IMR-90 (cell line): ENCODE measurements around the gene CMTR1. TPM values are rescaled to one million over a fixed set of nuclear protein-coding genes. Genes with fewer than 3 reads are reported as not detected.

Experiments
- ATAC-seq: fragments of 200-7000 bp; cut with Tn5 transposase; 2 replicates; pipeline ENCODE4 v1.9.1; 2020; ENCODE audit warnings: low read depth, mild to moderate bottlenecking, moderate library complexity
- BruUV-seq: library from RNA; stranded (reverse); fragments of 400-500 nt; replicated peaks from 2 replicates; lab custom pipeline; 2021; lab: Mats Ljungman, UMichigan
- CTCF ChIA-PET: fragments of 300-600 bp; formaldehyde crosslinking; extraction: SDS; loops from one replicate; lab custom pipeline; 2021; ENCODE audit warnings: antibody characterized with exemption; lab: Yijun Ruan, JAX
- POLR2A ChIA-PET: fragments of 300-600 bp; sonication (Branson Sonifier 250); formaldehyde crosslinking; loops from one replicate; lab custom pipeline; 2022; ENCODE audit warnings: antibody characterized with exemption; ENCODE audit not compliant: unreplicated experiment; lab: Charles Lee
- DNase-seq: peaks from one replicate; pipeline ENCODE4 v3.0.0; 2013
- H2AFZ ChIP-seq: replicated peaks from 2 replicates; pipeline ENCODE3; 2013; ENCODE audit warnings: low read length, mild to moderate bottlenecking; ENCODE audit not compliant: poor library complexity
- H2AK5ac ChIP-seq: 2 replicates; pipeline ENCODE4 v1.6.1; 2013; ENCODE audit warnings: low read depth, low read length, inconsistent platforms
- H2AK9ac ChIP-seq: replicated peaks from 2 replicates; pipeline ENCODE3; 2013; ENCODE audit warnings: mild to moderate bottlenecking, low read depth, low read length, moderate library complexity; ENCODE audit not compliant: poor library complexity
- H2BK120ac ChIP-seq: 2 replicates; pipeline ENCODE4 v1.6.1; 2013; ENCODE audit warnings: low read depth, low read length, inconsistent platforms
- H2BK15ac ChIP-seq: 3 replicates; pipeline ENCODE4 v1.6.1; 2013; ENCODE audit warnings: low read depth, low read length, inconsistent platforms
- H2BK20ac ChIP-seq: 2 replicates; pipeline ENCODE4 v1.6.1; 2013; ENCODE audit warnings: low read depth, mild to moderate bottlenecking, inconsistent platforms, low read length, moderate library complexity
- H2BK5ac ChIP-seq: 2 replicates; pipeline ENCODE4 v1.6.1; 2013; ENCODE audit warnings: mild to moderate bottlenecking, low read depth, low read length, inconsistent platforms; ENCODE audit not compliant: poor library complexity, severe bottlenecking
- H3K14ac ChIP-seq: replicated peaks from 2 replicates; pipeline ENCODE4 v1.6.1; 2013; ENCODE audit warnings: low read depth, low read length, inconsistent platforms
- H3K18ac ChIP-seq: 2 replicates; pipeline ENCODE4 v1.6.1; 2013; ENCODE audit warnings: low read depth, low read length, control low read depth
- H3K23ac ChIP-seq: 2 replicates; pipeline ENCODE4 v1.6.1; 2013; ENCODE audit warnings: low read depth, low read length, inconsistent platforms
- H3K27ac ChIP-seq: 2 replicates; pipeline ENCODE4 v1.5.1; 2013; ENCODE audit warnings: mild to moderate bottlenecking, control low read depth, low read length; ENCODE audit not compliant: insufficient read depth
- H3K27me3 ChIP-seq: 2 replicates; pipeline ENCODE4 v1.6.1; 2013; ENCODE audit warnings: low read length; ENCODE audit not compliant: control insufficient read depth, insufficient read depth
- H3K36me3 ChIP-seq: 2 replicates; pipeline ENCODE4 v1.6.1; 2013; ENCODE audit warnings: low read length, mixed read lengths; ENCODE audit not compliant: control insufficient read depth, insufficient read depth
- H3K4ac ChIP-seq: 2 replicates; pipeline ENCODE4 v1.6.1; 2013; ENCODE audit warnings: low read depth, low read length, inconsistent platforms
- H3K4me1 ChIP-seq: 2 replicates; pipeline ENCODE4 v1.6.1; 2013; ENCODE audit warnings: low read length, mixed read lengths; ENCODE audit not compliant: control insufficient read depth, insufficient read depth
- H3K4me2 ChIP-seq: 2 replicates; pipeline ENCODE4 v1.6.1; 2013; ENCODE audit warnings: low read depth, mild to moderate bottlenecking, control low read depth, low read length, moderate library complexity
- H3K4me3 ChIP-seq: 2 replicates; pipeline ENCODE4 v1.5.1; 2013; ENCODE audit warnings: low read depth, mild to moderate bottlenecking, control low read depth, low read length, moderate library complexity; ENCODE audit not compliant: insufficient read depth
- H3K56ac ChIP-seq: 2 replicates; pipeline ENCODE4 v1.6.1; 2013; ENCODE audit warnings: low read length, inconsistent platforms; ENCODE audit not compliant: insufficient read depth; ENCODE audit errors: extremely low read depth
- H3K79me1 ChIP-seq, 2 experiments: 2 replicates each; pipeline ENCODE4 v1.6.1; 2013; ENCODE audit warnings: low read length in 2 of 2, inconsistent platforms in 1 of 2, low read depth in 1 of 2
- H3K9ac ChIP-seq: 2 replicates; pipeline ENCODE4 v1.6.1; 2013; ENCODE audit warnings: low read depth, low read length, control low read depth
- H3K9me1 ChIP-seq: 2 replicates; pipeline ENCODE4 v1.6.1; 2013; ENCODE audit warnings: low read length, inconsistent platforms; ENCODE audit not compliant: insufficient read depth
- H3K9me3 ChIP-seq: 2 replicates; pipeline ENCODE4 v1.6.1; 2013; ENCODE audit warnings: low read length; ENCODE audit not compliant: control insufficient read depth, insufficient read depth
- H4K20me1 ChIP-seq: 2 replicates; pipeline ENCODE4 v1.6.1; 2013; ENCODE audit warnings: low read length, inconsistent platforms; ENCODE audit not compliant: insufficient read depth
- H4K5ac ChIP-seq: 2 replicates; pipeline ENCODE4 v1.6.1; 2013; ENCODE audit warnings: mild to moderate bottlenecking, low read depth, low read length, control low read depth
- H4K8ac ChIP-seq, 2 experiments: 2 replicates each; pipeline ENCODE4 v1.6.1; 2013; ENCODE audit warnings: low read depth in 2 of 2, low read length in 2 of 2, control low read depth in 1 of 2, inconsistent platforms in 1 of 2
- H4K91ac ChIP-seq: 2 replicates; pipeline ENCODE4 v1.6.1; 2013; ENCODE audit warnings: low read depth, low read length, inconsistent platforms; ENCODE audit not compliant: insufficient read depth
- MXI1 ChIP-seq: IDR thresholded peaks from 2 replicates; pipeline ENCODE4 v1.6.1; 2012; ENCODE audit warnings: low read depth, mild to moderate bottlenecking, low read length, moderate library complexity, borderline replicate concordance
- WGBS, 2 experiments: methylation state at CpG; one replicate each; pipeline versions ENCODE4 v1.1.5 to v1.1.7; 2013; ENCODE audit warnings: missing lambda C conversion rate in 2 of 2; ENCODE audit not compliant: insufficient read length in 1 of 2; ENCODE audit errors: extremely low coverage in 2 of 2; 5-methylcytosine and 5-hydroxymethylcytosine counted together
- dilution Hi-C: fragments of 300-500 bp; cut with HindIII; formaldehyde crosslinking; loops from one replicate; pipeline ENCODE4 v1.14.3; 2018; ENCODE audit warnings: low sequenced_read_pairs; ENCODE audit not compliant: unreplicated experiment
- in situ Hi-C: fragments of 300-500 bp; cut with MboI; formaldehyde crosslinking; loops from 3 replicates; pipeline ENCODE4 v1.14.3; 2019; ENCODE audit warnings: low sequenced_read_pairs, inconsistent platforms, mixed read lengths
- intact Hi-C: fragments of 100-400 bp; cut with micrococcal nuclease; formaldehyde crosslinking; loops from 2 replicates; pipeline ENCODE4 v1.10.0; 2022
- polyA plus RNA-seq, 3 experiments: library from polyadenylated mRNA; depleted of rRNA; stranded (reverse); fragments of >200 nt; gene quantifications; 2 replicates each; pipeline ENCODE4 v1.2.3, GENCODE V29; 2012; ENCODE audit warnings: low replicate concordance in 1 of 3
- total RNA-seq: library from RNA; depleted of rRNA; stranded (reverse); fragments of >200 nt; gene quantifications from 2 replicates; pipeline ENCODE4 v1.2.3, GENCODE V29; 2012

Gene CMTR1
- total and polyA plus RNA-seq, 2 of the 4 experiments (the other 2 are of a cell fraction), result 22.6 to 30.1 TPM

DNA sequence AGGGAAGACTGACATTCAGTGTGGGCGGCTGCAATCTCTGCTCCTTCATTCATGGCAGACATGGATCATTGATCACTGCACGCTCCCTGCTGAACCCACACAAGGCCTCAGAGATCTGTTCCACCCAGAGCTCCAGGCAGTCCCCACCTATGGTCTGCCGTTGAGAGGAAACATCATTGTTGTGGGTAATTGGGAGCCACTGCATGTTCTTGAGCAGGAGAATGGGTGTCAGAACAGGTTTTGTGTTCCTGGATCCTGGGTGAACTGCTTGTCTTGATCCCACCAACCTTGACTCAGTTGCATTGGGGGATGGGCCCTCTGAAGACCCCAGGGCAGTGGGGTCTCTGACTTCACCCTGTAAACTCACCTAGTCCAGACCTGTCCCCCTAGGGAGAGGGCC is 89.8 kb downstream of the CMTR1 start:
- Histone ChIP-seq H4K8ac (no peak overlapping the region), H3K27ac (no peak overlapping the region), H3K14ac (no peak overlapping the region), H3K9ac (no peak overlapping the region), H3K4me1 (peaks cover 5% of the 10 kb centered on the region), H3K27me3 (peaks cover 44% of the 10 kb centered on the region), H3K9me1 (peaks cover 9% of the 10 kb centered on the region), H3K23ac (no peak overlapping the region), H4K91ac (no peak overlapping the region), H3K79me1 (no peaks in the 10 kb centered on the region), H4K20me1 (peaks cover 16% of the 10 kb centered on the region), H4K5ac (no peak overlapping the region), H3K36me3 (no peaks in the 10 kb centered on the region), H3K4me3 (no peak overlapping the region), H2AK9ac (no peak overlapping the region), H3K4me2 (no peak overlapping the region), H2BK15ac (no peak overlapping the region), H3K9me3 (peaks cover 2% of the 10 kb centered on the region; the same call in 1 of the 2 replicates), H2AFZ (no peak overlapping the region), H2BK5ac (no peak overlapping the region), H3K18ac (no peak overlapping the region), H2BK120ac (no peak overlapping the region), H2BK20ac (no peak overlapping the region), H3K4ac (no peak overlapping the region), H2AK5ac (no peak overlapping the region), H3K56ac (no peak overlapping the region)
- DNase-seq, result no peak
- dilution Hi-C loops (no loop called here), intact Hi-C loops (no loop called here), in situ Hi-C loops (no loop called here)
- no CpG with 5 or more reads among the region's 3 CpGs for WGBS, 2 experiments
- no TSS peak for BruUV-seq
- ChIA-PET POLR2A (no interaction called here), CTCF (no interaction called here)
- no peak for ATAC-seq
- TF ChIP-seq MXI1, result no peak
